Neutrophil (primary cell): ENCODE results near the gene JMJD8.
"Not testable (repeated sequence)": the region's sequence is repeated elsewhere in the genome, so short reads cannot be mapped to it uniquely, and the experiment has no call there.

ENCODE experiments used
- H3K27ac ChIP-seq: fragments of 200-600 bp; sonication (generic); 2 replicates; pipeline ENCODE4 v1.5.1; 2016; ENCODE audit warnings: mild to moderate bottlenecking, moderate library complexity
- H3K27me3 ChIP-seq: fragments of 200-600 bp; sonication (generic); 2 replicates; pipeline ENCODE4 v1.6.0; 2016; ENCODE audit warnings: mild to moderate bottlenecking
- H3K36me3 ChIP-seq: fragments of 200-600 bp; sonication (generic); 2 replicates; pipeline ENCODE4 v1.5.1; 2017
- H3K4me1 ChIP-seq, 2 experiments: fragments of 200-600 bp in 1 of 2; sonication (generic) in 1 of 2; 1 replicate in 1 of 2; 2 replicates in 1 of 2; pipeline versions ENCODE4 v1.5.1 to v1.6.1; 2013 to 2016; ENCODE audit warnings: low read depth in 1 of 2, low read length in 1 of 2, mild to moderate bottlenecking in 1 of 2, moderate library complexity in 1 of 2; ENCODE audit not compliant: control insufficient read depth in 1 of 2, insufficient read depth in 1 of 2
- H3K4me3 ChIP-seq, 2 experiments: fragments of 200-600 bp in 1 of 2; sonication (generic) in 1 of 2; 1 replicate in 1 of 2; 2 replicates in 1 of 2; pipeline ENCODE4 v1.5.1; 2013 to 2016; ENCODE audit warnings: low read depth in 1 of 2, low read length in 1 of 2, mild to moderate bottlenecking in 1 of 2, moderate library complexity in 1 of 2
- H3K9me3 ChIP-seq: fragments of 200-600 bp; sonication (generic); 2 replicates; pipeline ENCODE4 v1.5.1; 2016
- TF ChIP-seq, protein P1 (sequence below): fragments of 200-600 bp; sonication (generic); IDR thresholded peaks from 2 replicates; pipeline ENCODE4 v1.5.1; 2016; ENCODE audit warnings: antibody characterized with exemption

Gene JMJD8

GRCh38 chr16:692356-693108 lies 8.4 kb upstream of the JMJD8 start:
- no peak overlapping the region for H3K4me3 ChIP-seq
- no peaks in the 10 kb centered on the region for H3K9me3 ChIP-seq
- peaks cover 70% of the 10 kb centered on the region for H3K27me3 ChIP-seq
- TF ChIP-seq, protein P1, sequence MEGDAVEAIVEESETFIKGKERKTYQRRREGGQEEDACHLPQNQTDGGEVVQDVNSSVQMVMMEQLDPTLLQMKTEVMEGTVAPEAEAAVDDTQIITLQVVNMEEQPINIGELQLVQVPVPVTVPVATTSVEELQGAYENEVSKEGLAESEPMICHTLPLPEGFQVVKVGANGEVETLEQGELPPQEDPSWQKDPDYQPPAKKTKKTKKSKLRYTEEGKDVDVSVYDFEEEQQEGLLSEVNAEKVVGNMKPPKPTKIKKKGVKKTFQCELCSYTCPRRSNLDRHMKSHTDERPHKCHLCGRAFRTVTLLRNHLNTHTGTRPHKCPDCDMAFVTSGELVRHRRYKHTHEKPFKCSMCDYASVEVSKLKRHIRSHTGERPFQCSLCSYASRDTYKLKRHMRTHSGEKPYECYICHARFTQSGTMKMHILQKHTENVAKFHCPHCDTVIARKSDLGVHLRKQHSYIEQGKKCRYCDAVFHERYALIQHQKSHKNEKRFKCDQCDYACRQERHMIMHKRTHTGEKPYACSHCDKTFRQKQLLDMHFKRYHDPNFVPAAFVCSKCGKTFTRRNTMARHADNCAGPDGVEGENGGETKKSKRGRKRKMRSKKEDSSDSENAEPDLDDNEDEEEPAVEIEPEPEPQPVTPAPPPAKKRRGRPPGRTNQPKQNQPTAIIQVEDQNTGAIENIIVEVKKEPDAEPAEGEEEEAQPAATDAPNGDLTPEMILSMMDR = no peak
- H3K36me3 ChIP-seq = no peaks in the 10 kb centered on the region
- H3K4me1 ChIP-seq = peaks cover 18 to 31% of the 10 kb centered on the region in 2 experiments
- H3K27ac ChIP-seq = no peak overlapping the region

GRCh38 chr16:691242-691641 lies 7.1 kb upstream of the JMJD8 start:
- H3K27me3 ChIP-seq = peaks cover 57% of the 10 kb centered on the region

DNA sequence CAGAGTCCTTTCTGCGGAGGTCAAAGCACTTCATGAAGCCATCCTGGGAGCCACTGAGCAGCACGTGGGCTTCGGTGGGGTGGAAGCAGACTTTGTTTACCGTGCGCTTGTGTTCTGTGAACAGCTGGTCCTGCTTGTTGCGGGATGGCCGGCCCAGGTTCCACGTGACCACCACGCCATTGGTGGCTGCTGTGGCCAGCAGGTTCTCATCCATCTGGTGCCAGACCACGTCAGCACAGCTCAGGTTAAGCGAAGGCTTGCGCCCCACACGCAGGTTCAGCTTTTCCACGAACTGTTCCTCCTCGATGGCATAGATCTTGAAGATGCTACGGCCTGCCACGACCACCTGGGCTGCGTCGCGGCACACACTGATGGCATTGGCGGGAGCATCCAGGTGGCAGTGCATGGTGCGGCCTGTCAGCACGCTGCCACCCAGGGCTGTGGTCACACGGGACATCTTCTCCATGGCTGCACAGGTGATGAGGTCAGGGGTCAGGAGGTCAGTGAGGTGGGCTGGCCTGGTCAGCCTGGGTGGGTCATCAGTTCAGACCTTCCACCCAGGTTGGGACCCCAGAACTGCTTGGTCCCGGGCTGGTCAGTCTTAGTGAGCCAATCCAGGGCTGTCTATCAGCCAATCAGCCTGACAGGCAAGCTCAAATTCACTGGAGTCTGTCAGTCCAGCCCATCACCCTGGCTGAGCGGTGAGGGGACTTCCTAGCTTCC lies 5.2 kb upstream of the JMJD8 start:
- no peaks in the 10 kb centered on the region for H3K9me3 ChIP-seq
- peaks cover 6% of the 10 kb centered on the region for H3K36me3 ChIP-seq
- H3K27me3 ChIP-seq = peaks cover 38% of the 10 kb centered on the region
- TF ChIP-seq, protein P1 = no peak
- peaks cover 17 to 30% of the 10 kb centered on the region in 2 experiments for H3K4me1 ChIP-seq
- peak overlapping the region; percentile 76 to 85 for H3K4me3 ChIP-seq
- H3K27ac ChIP-seq = peak overlapping the region; percentile 80

More at GRCh38 chr16:691242-691641, 7.1 kb upstream of the JMJD8 start:
- H3K27ac ChIP-seq, H3K9me3 ChIP-seq, H3K4me3 ChIP-seq, H3K36me3 ChIP-seq: not testable (repeated sequence)
- peaks cover 18 to 31% of the 10 kb centered on the region in 2 experiments for H3K4me1 ChIP-seq

DNA sequence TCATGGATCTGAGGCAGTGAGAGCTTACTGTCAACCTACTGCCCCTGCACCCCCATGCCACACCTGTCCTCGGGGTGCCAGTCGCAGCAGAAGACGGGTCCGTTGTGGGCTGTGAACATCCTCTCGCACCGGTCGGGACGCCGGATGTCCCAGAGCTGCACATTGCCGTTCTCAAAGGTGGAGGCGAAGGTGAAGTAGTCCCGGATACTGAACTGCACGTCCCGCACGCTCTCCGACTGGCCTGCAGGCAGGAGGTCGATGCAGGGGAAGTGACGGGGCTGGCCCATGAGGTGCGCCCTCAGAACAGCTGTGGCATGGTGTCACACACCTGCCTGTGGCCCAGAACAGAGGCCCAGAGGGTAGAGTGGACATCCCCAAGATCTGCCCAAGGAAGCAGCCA lies 3.4 kb upstream of the JMJD8 start:
- Histone ChIP-seq H3K27me3 (peaks cover 19% of the 10 kb centered on the region), H3K36me3 (peaks cover 10% of the 10 kb centered on the region), H3K4me1 (peaks cover 27 to 37% of the 10 kb centered on the region in 2 experiments)

GRCh38 chr16:686459-687260 lies 2.5 kb upstream of the JMJD8 start:
- H3K27ac ChIP-seq = no peak overlapping the region
- TF ChIP-seq, protein P1 = no peak
- no peaks in the 10 kb centered on the region for H3K9me3 ChIP-seq
- H3K27me3 ChIP-seq = peaks cover 11% of the 10 kb centered on the region
- peaks cover 30 to 43% of the 10 kb centered on the region in 2 experiments for H3K4me1 ChIP-seq
- H3K36me3 ChIP-seq = peaks cover 19% of the 10 kb centered on the region
- no peak overlapping the region for H3K4me3 ChIP-seq

More for the DNA sequence above, 3.4 kb upstream of the JMJD8 start:
- H3K9me3 ChIP-seq = no peaks in the 10 kb centered on the region
- no peak overlapping the region for H3K27ac ChIP-seq
- TF ChIP-seq, protein P1 = no peak
- H3K4me3 ChIP-seq = no peak overlapping the region
